ENCODE measurements around the gene CLIC5.

The CLIC5 gene

DNA sequence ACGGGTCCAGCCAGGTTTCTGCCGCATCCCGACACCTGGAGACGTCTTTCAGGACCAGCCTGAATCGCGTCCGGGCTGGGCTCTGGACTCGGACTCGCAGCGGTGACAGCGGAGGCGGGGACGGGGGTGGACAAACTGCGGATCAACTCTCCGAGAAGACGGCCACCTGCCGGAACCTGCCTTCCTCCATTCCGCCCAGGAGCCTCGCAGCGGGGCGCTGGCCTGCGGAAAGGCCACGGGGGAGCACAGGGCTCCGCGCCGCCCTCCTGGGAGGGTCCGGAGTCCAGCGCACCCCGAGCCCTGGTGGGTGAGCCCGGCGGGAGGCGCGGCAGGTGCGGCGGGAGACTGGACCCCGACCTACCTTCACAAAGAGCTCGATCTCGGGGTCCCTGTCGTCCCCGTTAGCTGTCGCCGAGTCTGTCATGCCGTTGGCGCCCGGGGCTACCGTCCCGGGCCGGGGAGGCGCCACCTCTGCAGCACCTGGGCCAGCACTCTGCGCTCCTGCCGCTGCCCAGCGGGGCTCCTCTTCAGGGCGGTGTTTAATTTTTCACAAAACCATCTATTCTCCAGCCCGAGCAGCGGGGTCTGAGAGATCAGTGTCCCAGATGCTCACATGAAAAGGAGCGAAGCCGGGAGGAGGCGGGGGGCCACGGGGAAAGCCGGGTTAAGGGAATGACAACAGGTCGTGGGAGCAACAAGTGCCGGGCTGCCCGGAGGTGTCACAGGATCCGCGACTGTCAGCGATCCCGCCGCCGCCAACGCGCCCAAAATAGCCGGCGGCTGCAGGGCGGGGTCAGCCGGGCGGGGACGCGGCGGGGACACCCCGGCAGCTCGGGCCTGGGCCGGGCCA is at the start of gene CLIC5:
CLIC5 (minus strand) TSS at position 742 of the 850 bp plus-strand sequence; CDS start at position 424, 318 bp downstream.
- no peak for DNase-seq (ENCODE audit: low read depth)
- H3K4me3 ChIP-seq (ENCODE audit: low read depth, low read length): peak within 1 kb of the TSS; percentile 33
- TF ChIP-seq, protein P1, sequence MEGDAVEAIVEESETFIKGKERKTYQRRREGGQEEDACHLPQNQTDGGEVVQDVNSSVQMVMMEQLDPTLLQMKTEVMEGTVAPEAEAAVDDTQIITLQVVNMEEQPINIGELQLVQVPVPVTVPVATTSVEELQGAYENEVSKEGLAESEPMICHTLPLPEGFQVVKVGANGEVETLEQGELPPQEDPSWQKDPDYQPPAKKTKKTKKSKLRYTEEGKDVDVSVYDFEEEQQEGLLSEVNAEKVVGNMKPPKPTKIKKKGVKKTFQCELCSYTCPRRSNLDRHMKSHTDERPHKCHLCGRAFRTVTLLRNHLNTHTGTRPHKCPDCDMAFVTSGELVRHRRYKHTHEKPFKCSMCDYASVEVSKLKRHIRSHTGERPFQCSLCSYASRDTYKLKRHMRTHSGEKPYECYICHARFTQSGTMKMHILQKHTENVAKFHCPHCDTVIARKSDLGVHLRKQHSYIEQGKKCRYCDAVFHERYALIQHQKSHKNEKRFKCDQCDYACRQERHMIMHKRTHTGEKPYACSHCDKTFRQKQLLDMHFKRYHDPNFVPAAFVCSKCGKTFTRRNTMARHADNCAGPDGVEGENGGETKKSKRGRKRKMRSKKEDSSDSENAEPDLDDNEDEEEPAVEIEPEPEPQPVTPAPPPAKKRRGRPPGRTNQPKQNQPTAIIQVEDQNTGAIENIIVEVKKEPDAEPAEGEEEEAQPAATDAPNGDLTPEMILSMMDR (conservative IDR thresholded peaks at IDR 0.05; ENCODE audit: low read depth, low read length): no peak

DNA sequence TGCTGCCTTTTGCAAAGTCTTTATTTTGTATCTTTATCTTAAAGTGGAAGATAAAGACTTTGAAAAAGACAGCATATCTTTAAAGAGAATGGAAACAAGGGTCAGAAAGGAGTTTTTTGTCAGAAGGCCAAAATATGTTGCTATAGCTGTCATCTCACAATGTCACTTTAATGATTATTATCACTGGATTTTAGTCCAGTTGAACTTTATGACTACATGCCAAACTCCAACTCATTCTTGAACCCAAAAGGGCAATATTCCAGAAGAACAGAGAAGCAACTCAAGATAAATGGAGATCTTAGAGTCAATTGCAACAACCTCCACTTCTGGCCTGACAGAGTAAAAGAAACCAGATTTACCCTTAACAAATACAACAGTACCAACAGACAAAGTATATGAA is 47.3 kb upstream of the CLIC5 start:
- no peak for DNase-seq (ENCODE audit: low read depth)
- no peak overlapping the region for H3K4me3 ChIP-seq (ENCODE audit: low read depth, low read length)
- TF ChIP-seq, protein P1 (conservative IDR thresholded peaks at IDR 0.05; ENCODE audit: low read depth, low read length): no peak

DNA sequence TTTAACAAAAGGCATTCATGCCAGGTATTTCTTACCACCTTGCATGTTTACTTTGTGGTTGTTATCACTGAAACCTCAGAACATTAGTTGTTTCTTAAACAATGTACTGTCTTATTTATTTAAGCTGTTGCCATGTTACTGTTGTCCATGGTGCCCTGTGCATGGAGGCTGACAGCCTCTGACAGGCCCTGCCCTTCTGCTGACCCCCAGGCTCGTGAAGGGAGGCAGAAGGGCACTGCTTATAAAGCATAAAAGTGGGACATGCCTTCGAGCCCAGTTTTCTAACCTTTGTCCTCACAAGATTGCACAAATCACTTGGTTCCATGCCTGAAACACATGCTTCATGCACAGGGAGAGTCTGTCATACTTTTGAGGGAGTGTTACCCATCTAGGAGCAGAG is 46.7 kb upstream of the CLIC5 start:
- TF ChIP-seq, protein P1 (conservative IDR thresholded peaks at IDR 0.05; ENCODE audit: low read depth, low read length): no peak
- no peak overlapping the region for H3K4me3 ChIP-seq (ENCODE audit: low read depth, low read length)
- DNase-seq (ENCODE audit: low read depth): peak; percentile 16

DNA sequence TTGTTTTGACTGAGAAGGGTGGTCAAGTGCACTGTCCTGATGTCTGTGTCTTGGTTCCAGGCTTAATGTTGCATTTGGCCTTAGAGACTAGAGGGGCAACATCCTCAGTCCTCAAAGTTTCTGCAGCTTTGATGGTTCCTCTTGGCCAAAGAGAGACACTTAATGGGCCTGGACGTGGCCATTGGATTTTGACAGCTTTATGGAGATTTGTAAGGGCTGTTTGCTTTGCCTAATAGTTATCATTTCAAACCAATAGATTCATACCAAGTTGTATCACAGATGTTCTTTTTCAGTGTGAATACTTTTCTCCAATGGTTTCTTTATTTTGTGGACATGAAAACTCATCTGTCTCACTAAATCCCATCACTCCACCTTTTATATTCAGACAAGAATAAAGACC is 45.8 kb upstream of the CLIC5 start:
- TF ChIP-seq, protein P1 (conservative IDR thresholded peaks at IDR 0.05; ENCODE audit: low read depth, low read length): no peak
- DNase-seq (ENCODE audit: low read depth): no peak
- H3K4me3 ChIP-seq (ENCODE audit: low read depth, low read length): no peak overlapping the region

DNA sequence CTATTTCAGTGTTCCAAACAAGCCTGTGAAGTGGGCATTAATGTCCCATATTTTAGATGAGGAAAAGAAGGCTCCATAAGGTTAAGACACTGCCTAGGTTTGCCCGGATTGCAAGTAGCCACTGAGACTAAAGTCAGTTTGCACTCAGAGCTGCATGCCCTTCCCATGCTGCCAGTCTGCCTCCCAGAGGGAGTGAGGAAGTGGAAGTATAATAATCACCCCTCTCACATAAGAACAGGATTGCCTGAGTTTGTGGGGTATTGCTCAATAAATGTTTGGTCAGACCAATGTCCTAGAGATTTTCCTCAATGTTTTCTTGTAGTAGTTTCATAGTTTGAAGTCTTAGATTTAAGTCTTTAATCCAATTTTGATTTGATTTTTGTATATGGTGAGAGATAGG is 43.9 kb upstream of the CLIC5 start:
- no peak overlapping the region for H3K4me3 ChIP-seq (ENCODE audit: low read depth, low read length)
- peak; percentile 9 for DNase-seq (ENCODE audit: low read depth)
- TF ChIP-seq, protein P1 (conservative IDR thresholded peaks at IDR 0.05; ENCODE audit: low read depth, low read length): no peak

DNA sequence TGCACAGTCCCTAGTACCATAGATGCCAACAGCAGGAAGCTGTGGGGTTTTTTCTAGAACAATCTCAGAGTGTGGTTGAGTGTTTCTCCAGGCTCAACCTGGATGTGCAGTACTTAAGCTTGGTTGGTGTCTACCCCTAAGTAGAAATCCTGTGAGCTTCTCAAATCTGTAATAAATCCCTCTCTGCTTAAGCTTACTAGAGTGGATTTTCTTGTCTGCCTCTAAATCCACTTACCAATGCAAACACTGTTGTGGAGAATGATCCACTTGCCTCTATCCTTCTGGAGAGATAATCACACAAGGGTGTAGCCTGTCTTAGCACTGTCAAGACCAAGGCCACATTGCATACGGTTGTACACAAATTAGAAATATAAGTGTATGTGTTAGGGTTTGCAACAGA is 43.3 kb upstream of the CLIC5 start:
- H3K4me3 ChIP-seq (ENCODE audit: low read depth, low read length): no peak overlapping the region
- TF ChIP-seq, protein P1 (conservative IDR thresholded peaks at IDR 0.05; ENCODE audit: low read depth, low read length): no peak
- no peak for DNase-seq (ENCODE audit: low read depth)

DNA sequence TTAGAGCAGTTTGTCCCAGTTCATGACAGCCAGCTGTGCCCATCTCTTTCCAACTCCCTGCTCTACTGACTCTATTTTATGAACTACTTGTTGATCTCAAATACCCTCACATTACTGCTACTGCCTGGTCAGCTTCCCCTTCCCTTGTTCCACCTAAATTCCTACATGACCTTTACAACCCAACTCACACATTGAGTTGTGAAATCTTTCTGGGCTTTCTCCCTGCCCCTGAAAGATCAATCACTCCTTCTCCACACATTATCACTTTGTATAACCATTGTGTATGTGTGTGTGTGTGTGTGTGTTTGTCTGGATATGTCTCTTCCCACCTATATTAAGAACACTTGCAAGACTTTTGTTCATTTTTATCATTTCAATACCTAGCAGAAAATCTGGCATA is 42.1 kb upstream of the CLIC5 start:
- DNase-seq (ENCODE audit: low read depth): no peak
- H3K4me3 ChIP-seq (ENCODE audit: low read depth, low read length): no peak overlapping the region
- TF ChIP-seq, protein P1 (conservative IDR thresholded peaks at IDR 0.05; ENCODE audit: low read depth, low read length): no peak

Data from choroid plexus epithelial cell (primary cell).